Left colon (tissue), 2 donors: Measurements from ENCODE around the gene ECPAS. TPM values are rescaled to one million over a fixed set of nuclear protein-coding genes. Genes with fewer than 3 reads are reported as not detected.
"Not testable (repeated sequence)": the region's sequence is repeated elsewhere in the genome, so short reads cannot be mapped to it uniquely, and the experiment has no call there.

ENCODE experiments used
- ATAC-seq: fragments of 200-7000 bp; cut with Tn5 transposase; one replicate; pipeline ENCODE4 v1.9.1; 2020; ENCODE audit warnings: mild to moderate bottlenecking, moderate library complexity
- DNase-seq, 2 donors: peaks; one replicate each; pipeline ENCODE4 v3.0.0-alpha.2; 2020
- intact Hi-C, 2 donors: fragments of 100-400 bp; cut with DNase I in 1 of 2; cut with micrococcal nuclease in 1 of 2; formaldehyde crosslinking; loops; one replicate each; pipeline versions ENCODE4 v1.11.2 to v1.14.0; 2022; cut with DNase I, micrococcal nuclease
- total RNA-seq, 2 donors: library from RNA; stranded (reverse); fragmentation: NEBNext Ultra II Directional; extraction: Animal tissue kit (Norgen Biotek cat#: 25700); gene quantifications; one replicate each; pipeline ENCODE4 v1.2.1, GENCODE V29; 2021
- donor health status: DM: no; HTN: no; CAD: no.
- donor health status: DM: yes; HTN: yes; CAD: no.

Gene ECPAS
- total RNA-seq, 2 donors from 2014 or later: 79.5 to 89.4 TPM

GRCh38 chr9:111477677-111478076, 6.5 kb downstream of the ECPAS start:
- intact Hi-C loops: no loop called here
- no peak for ATAC-seq
- no peak for DNase-seq

GRCh38 chr9:111475195-111475594, 9.0 kb downstream of the ECPAS start:
- intact Hi-C loops: no loop called here
- no peak for ATAC-seq
- no peak for DNase-seq

- intact Hi-C loops: no loop called here
- no peak for DNase-seq
- ATAC-seq: no peak
These were observed 9.8 kb downstream of the ECPAS start for GRCh38 chr9:111474385-111474784.

- intact Hi-C loops: no loop called here
- ATAC-seq: no peak
- no peak for DNase-seq
These were observed 16.3 kb downstream of the ECPAS start for GRCh38 chr9:111467778-111468367.

- intact Hi-C loops: no loop called here
- DNase-seq (no peak), ATAC-seq (no peak)
These were observed 21.1 kb downstream of the ECPAS start for GRCh38 chr9:111463048-111463447.

- ATAC-seq (peak; percentile 69), DNase-seq (no peak)
- intact Hi-C loops: no loop called here
These were observed 25.8 kb downstream of the ECPAS start for GRCh38 chr9:111458139-111459009.

GRCh38 chr9:111456529-111456928, 27.7 kb downstream of the ECPAS start:
- DNase-seq: no peak
- intact Hi-C loops: no loop called here
- ATAC-seq: peak; percentile 62

GRCh38 chr9:111455638-111456037, 28.5 kb downstream of the ECPAS start:
- DNase-seq: no peak
- no peak for ATAC-seq
- intact Hi-C loops: no loop called here

- ATAC-seq (no peak), DNase-seq (no peak)
- intact Hi-C loops: no loop called here
These were observed 29.4 kb downstream of the ECPAS start for GRCh38 chr9:111454751-111455150.

- DNase-seq: no peak
- ATAC-seq: no peak
- intact Hi-C loops: no loop called here
These were observed 32.6 kb downstream of the ECPAS start for GRCh38 chr9:111451570-111451969.

- DNase-seq (no peak), ATAC-seq (no peak)
- intact Hi-C loops: no loop called here
These were observed 34.1 kb downstream of the ECPAS start for GRCh38 chr9:111450124-111450523.

- DNase-seq (no peak), ATAC-seq (no peak)
- intact Hi-C loops: no loop called here
These were observed 34.5 kb downstream of the ECPAS start for GRCh38 chr9:111449705-111450104.

GRCh38 chr9:111445799-111446198, 38.4 kb downstream of the ECPAS start:
- DNase-seq, ATAC-seq, intact Hi-C loops: not testable (repeated sequence)

- DNase-seq: no peak
- intact Hi-C loops: no loop called here
- no peak for ATAC-seq
These were observed 40.7 kb downstream of the ECPAS start for GRCh38 chr9:111443454-111443853.

GRCh38 chr9:111442360-111443027, 41.7 kb downstream of the ECPAS start:
- ATAC-seq (peak; percentile 76), DNase-seq (no peak)
- intact Hi-C loops: no loop called here

GRCh38 chr9:111440226-111440625, 44.0 kb downstream of the ECPAS start:
- intact Hi-C loops: no loop called here

GRCh38 chr9:111438541-111439235, 45.5 kb downstream of the ECPAS start:
- DNase-seq: no peak
- intact Hi-C loops: no loop called here

More at GRCh38 chr9:111440226-111440625, 44.0 kb downstream of the ECPAS start:
- ATAC-seq: no peak
- no peak for DNase-seq

GRCh38 chr9:111436571-111436970, 47.6 kb downstream of the ECPAS start:
- ATAC-seq (no peak), DNase-seq (no peak)
- intact Hi-C loops: no loop called here

More at GRCh38 chr9:111438541-111439235, 45.5 kb downstream of the ECPAS start:
- no peak for ATAC-seq

- ATAC-seq: no peak
- no peak for DNase-seq
- intact Hi-C loops: no loop called here
These were observed 51.1 kb downstream of the ECPAS start for GRCh38 chr9:111433082-111433481.
